Endothelial cell of umbilical vein (primary cell): ENCODE data around the gene OTULINL. TPM values are rescaled to one million over a fixed set of nuclear protein-coding genes. Genes with fewer than 3 reads are reported as not detected.

Experiments used
- BruUV-seq: library from RNA; stranded (reverse); fragments of 400-500 nt; replicated peaks from 2 replicates; lab custom pipeline; 2021; lab: Mats Ljungman, UMichigan
- CTCF ChIA-PET: fragments of 300-600, 350-600 bp; sonication (Branson Sonifier 250); formaldehyde crosslinking; loops from one replicate; lab custom pipeline; 2021; ENCODE audit warnings: antibody characterized with exemption, inconsistent platforms; lab: Charles Lee
- POLR2A ChIA-PET: fragments of 300-600, 350-600 bp; sonication (Branson Sonifier 250); formaldehyde crosslinking; loops from one replicate; lab custom pipeline; 2021; ENCODE audit warnings: antibody characterized with exemption, inconsistent platforms; lab: Charles Lee
- DNase-seq: peaks from one replicate; pipeline ENCODE4 v3.0.0-alpha.2; 2011; ENCODE audit warnings: low read depth, low spot score
- FAIRE-seq: peaks from 2 replicates; lab custom pipeline; 2011; peaks lifted over from hg19 to GRCh38; lab: Jason Lieb, UNC
- H2AFZ ChIP-seq: 2 replicates; pipeline ENCODE4 v1.6.0; 2012; ENCODE audit warnings: low read depth, low read length, control low read depth, inconsistent platforms
- H3K27ac ChIP-seq: 2 replicates; pipeline ENCODE4 v1.5.1; 2011; ENCODE audit warnings: low read depth, mild to moderate bottlenecking, control low read depth, low read length, moderate library complexity; ENCODE audit not compliant: insufficient read depth
- H3K27me3 ChIP-seq, 2 experiments: 2 replicates each; pipeline versions ENCODE4 v1.6.0 to v1.6.1; 2011; ENCODE audit warnings: low read length in 2 of 2, mixed read lengths in 1 of 2; ENCODE audit not compliant: control insufficient read depth in 2 of 2, insufficient read depth in 2 of 2
- H3K36me3 ChIP-seq, 2 experiments: 2 replicates in 1 of 2; 3 replicates in 1 of 2; pipeline ENCODE4 v1.5.1; 2011; ENCODE audit warnings: low read length in 2 of 2, mild to moderate bottlenecking in 1 of 2, moderate library complexity in 1 of 2; ENCODE audit not compliant: control insufficient read depth in 2 of 2, insufficient read depth in 2 of 2; ENCODE audit errors: extremely low read depth in 1 of 2
- H3K4me1 ChIP-seq: 3 replicates; pipeline ENCODE4 v1.5.1; 2011; ENCODE audit warnings: mild to moderate bottlenecking, low read length; ENCODE audit not compliant: control insufficient read depth, insufficient read depth; ENCODE audit errors: extremely low read depth
- H3K4me2 ChIP-seq: 2 replicates; pipeline ENCODE4 v1.6.1; 2011; ENCODE audit warnings: low read length, control low read depth, mixed read lengths; ENCODE audit not compliant: insufficient read depth
- H3K4me3 ChIP-seq, 3 experiments: fragments of 200-600 bp in 1 of 3; sonication (generic), shearing (Covaris generic) in 1 of 3; replicated peaks in 1 of 3; 2 replicates each; pipeline ENCODE4 v1.5.1; 2011 to 2016; ENCODE audit warnings: control low read depth in 3 of 3, low read length in 3 of 3, mild to moderate bottlenecking in 2 of 3, inconsistent platforms in 1 of 3, low read depth in 1 of 3, moderate library complexity in 1 of 3; ENCODE audit not compliant: insufficient read depth in 1 of 3
- H3K79me2 ChIP-seq: 2 replicates; pipeline ENCODE4 v1.6.0; 2012; ENCODE audit warnings: low read length, inconsistent platforms; ENCODE audit not compliant: control insufficient read depth, insufficient read depth
- H3K9ac ChIP-seq: replicated peaks from 2 replicates; pipeline ENCODE3; 2011; ENCODE audit warnings: low read length, control low read depth; ENCODE audit not compliant: insufficient read depth; ENCODE audit errors: extremely low read depth
- H3K9me1 ChIP-seq: replicated peaks from 3 replicates; pipeline ENCODE4 v1.6.0; 2011; ENCODE audit warnings: mild to moderate bottlenecking, low read length; ENCODE audit not compliant: control insufficient read depth, insufficient read depth; ENCODE audit errors: extremely low read depth
- H3K9me3 ChIP-seq: replicated peaks from 2 replicates; pipeline ENCODE4 v1.5.1; 2012; ENCODE audit warnings: low read length, inconsistent platforms; ENCODE audit not compliant: control insufficient read depth, insufficient read depth
- H4K20me1 ChIP-seq: replicated peaks from 2 replicates; pipeline ENCODE3; 2011; ENCODE audit warnings: mild to moderate bottlenecking, low read length; ENCODE audit not compliant: control insufficient read depth, insufficient read depth; ENCODE audit errors: extremely low read depth
- EZH2 ChIP-seq: IDR thresholded peaks from 2 replicates; pipeline ENCODE4 v1.6.1; 2012; ENCODE audit warnings: borderline replicate concordance, low read depth, mild to moderate bottlenecking, moderate library complexity, low read length, inconsistent platforms; ENCODE audit not compliant: severe bottlenecking
- FOS ChIP-seq: IDR thresholded peaks from 2 replicates; pipeline ENCODE4 v1.6.1; 2011; ENCODE audit warnings: mild to moderate bottlenecking, low read length, moderate library complexity, borderline replicate concordance; ENCODE audit not compliant: insufficient read depth
- GATA2 ChIP-seq: IDR thresholded peaks from 2 replicates; pipeline ENCODE4 v1.7.0; 2011; ENCODE audit warnings: low read depth, mild to moderate bottlenecking, moderate library complexity, mixed read lengths, low read length; ENCODE audit not compliant: insufficient read length, insufficient read depth
- JUN ChIP-seq: IDR thresholded peaks from 2 replicates; pipeline ENCODE4 v1.6.1; 2011; ENCODE audit warnings: borderline replicate concordance, low read depth; ENCODE audit not compliant: insufficient read length, insufficient read depth
- MYC ChIP-seq: IDR thresholded peaks from one replicate; pipeline ENCODE4 v1.6.1; 2011; ENCODE audit warnings: mild to moderate bottlenecking, low read depth, low read length
- POLR2A ChIP-seq: IDR thresholded peaks from 2 replicates; pipeline ENCODE4 v1.6.1; 2012; ENCODE audit warnings: low read depth, mild to moderate bottlenecking, control low read depth, low read length
- POLR2AphosphoS5 ChIP-seq: IDR thresholded peaks from 2 replicates; pipeline ENCODE4 v1.6.1; 2012; ENCODE audit warnings: low read depth, mild to moderate bottlenecking, control low read depth, low read length, moderate library complexity; ENCODE audit not compliant: insufficient read depth
- dilution Hi-C: fragments of 300-500 bp; cut with MboI; formaldehyde crosslinking; loops from one replicate; pipeline ENCODE4 v1.15.0; 2019; ENCODE audit warnings: low sequenced_read_pairs; ENCODE audit not compliant: extremely low pct_ligation_motif_present
- intact Hi-C: fragments of 100-400 bp; cut with micrococcal nuclease; formaldehyde crosslinking; loops from one replicate; pipeline ENCODE4 v1.10.0; 2022
- polyA plus RNA-seq, 4 experiments: library from polyadenylated mRNA; depleted of rRNA in 3 of 4; stranded (reverse) in 3 of 4; unstranded in 1 of 4; fragments of >200 nt; gene quantifications; 2 replicates each; pipeline versions ENCODE4 v1.2.1 to v1.2.3, GENCODE V29; 2011 to 2012; ENCODE audit warnings: missing spikeins in 1 of 4
- total RNA-seq: library from RNA; stranded (reverse); gene quantifications from 2 replicates; pipeline ENCODE4 v1.2.3, GENCODE V29; 2021
- TF ChIP-seq, protein P1 (sequence below): IDR thresholded peaks from 2 replicates; pipeline ENCODE4 v1.6.1; 2011; ENCODE audit not compliant: insufficient read depth, insufficient read length
- TF ChIP-seq, protein P2 (sequence below), 2 donors: IDR thresholded peaks; 1 replicate in 1 of 2; 2 replicates in 1 of 2; pipeline ENCODE4 v1.5.1; 2011; ENCODE audit warnings: low read length in 2 of 2, mild to moderate bottlenecking in 2 of 2, moderate library complexity in 2 of 2, control low read depth in 1 of 2, inconsistent platforms in 1 of 2, low read depth in 1 of 2; ENCODE audit not compliant: insufficient read depth in 1 of 2; ENCODE audit errors: extremely low read depth in 1 of 2

The OTULINL gene
- total and polyA plus RNA-seq, 2 donors (not counting 3 experiments of a cell fraction or from before 2014, with no cell fraction given): 0.08 to 0.42 TPM

DNA sequence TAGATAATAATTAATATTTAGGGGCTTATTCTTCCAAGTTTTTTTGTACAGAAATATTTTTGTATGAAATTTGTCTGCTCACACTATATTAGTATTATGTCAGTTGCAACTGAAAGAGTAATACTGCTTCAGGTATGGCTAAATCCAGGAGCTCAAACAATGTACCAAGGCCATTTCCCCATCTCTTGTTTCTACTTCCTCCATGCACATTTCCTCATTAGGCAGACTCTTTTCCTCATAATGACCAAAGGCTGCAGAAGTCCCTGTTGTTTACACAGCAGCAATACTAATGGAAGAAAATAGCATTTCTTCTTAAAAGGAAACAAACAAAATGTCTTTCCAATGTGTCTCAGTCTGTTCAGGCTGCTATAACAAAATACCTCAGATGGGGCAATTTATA is 9.2 kb upstream of the OTULINL start:
- Histone ChIP-seq H3K36me3 (no peaks in the 10 kb centered on the region), H3K9me3 (no peaks in the 10 kb centered on the region), H2AFZ (no peak overlapping the region), H3K4me1 (no peaks in the 10 kb centered on the region), H3K27me3 (peaks cover 0 to 4% of the 10 kb centered on the region in 2 experiments), H4K20me1 (no peaks in the 10 kb centered on the region), H3K9me1 (no peaks in the 10 kb centered on the region), H3K27ac (no peak overlapping the region), H3K4me2 (no peak overlapping the region), H3K9ac (no peak overlapping the region), H3K79me2 (no peaks in the 10 kb centered on the region), H3K4me3 (no peak overlapping the region)
- no peak for DNase-seq
- CTCF ChIA-PET: no interaction called here
- no peak for FAIRE-seq
- dilution Hi-C loops: no loop called here
- intact Hi-C loops: no loop called here
- BruUV-seq: no TSS peak
- TF ChIP-seq FOS: no peak
- no peak for TF ChIP-seq GATA2
- no peak for TF ChIP-seq EZH2
- TF ChIP-seq, protein P1, sequence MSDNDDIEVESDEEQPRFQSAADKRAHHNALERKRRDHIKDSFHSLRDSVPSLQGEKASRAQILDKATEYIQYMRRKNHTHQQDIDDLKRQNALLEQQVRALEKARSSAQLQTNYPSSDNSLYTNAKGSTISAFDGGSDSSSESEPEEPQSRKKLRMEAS: no peak
- POLR2A ChIA-PET: no interaction called here

- DNase-seq (no peak), FAIRE-seq (no peak)
- no peak overlapping the region for H2AFZ ChIP-seq
- POLR2A ChIA-PET: no interaction called here
- dilution Hi-C loops (no loop called here), intact Hi-C loops (no loop called here)
- H4K20me1 ChIP-seq: no peaks in the 10 kb centered on the region
- H3K9ac ChIP-seq: no peak overlapping the region
- CTCF ChIA-PET: no interaction called here
- no peak overlapping the region for H3K27ac ChIP-seq
- no TSS peak for BruUV-seq
- no peaks in the 10 kb centered on the region for H3K9me3 ChIP-seq
- H3K27me3 ChIP-seq: peaks cover 2 to 4% of the 10 kb centered on the region in 2 experiments
- no peak overlapping the region for H3K4me2 ChIP-seq
- H3K4me1 ChIP-seq: no peaks in the 10 kb centered on the region
- H3K4me3 ChIP-seq: no peak overlapping the region
- H3K36me3 ChIP-seq: no peaks in the 10 kb centered on the region
- H3K79me2 ChIP-seq: no peaks in the 10 kb centered on the region
- no peak for TF ChIP-seq JUN
- TF ChIP-seq MYC: no peak
- TF ChIP-seq, protein P1: no peak
- TF ChIP-seq FOS: no peak
- no peak for TF ChIP-seq GATA2
- no peak for TF ChIP-seq POLR2A
- TF ChIP-seq EZH2: no peak
- TF ChIP-seq, protein P2, sequence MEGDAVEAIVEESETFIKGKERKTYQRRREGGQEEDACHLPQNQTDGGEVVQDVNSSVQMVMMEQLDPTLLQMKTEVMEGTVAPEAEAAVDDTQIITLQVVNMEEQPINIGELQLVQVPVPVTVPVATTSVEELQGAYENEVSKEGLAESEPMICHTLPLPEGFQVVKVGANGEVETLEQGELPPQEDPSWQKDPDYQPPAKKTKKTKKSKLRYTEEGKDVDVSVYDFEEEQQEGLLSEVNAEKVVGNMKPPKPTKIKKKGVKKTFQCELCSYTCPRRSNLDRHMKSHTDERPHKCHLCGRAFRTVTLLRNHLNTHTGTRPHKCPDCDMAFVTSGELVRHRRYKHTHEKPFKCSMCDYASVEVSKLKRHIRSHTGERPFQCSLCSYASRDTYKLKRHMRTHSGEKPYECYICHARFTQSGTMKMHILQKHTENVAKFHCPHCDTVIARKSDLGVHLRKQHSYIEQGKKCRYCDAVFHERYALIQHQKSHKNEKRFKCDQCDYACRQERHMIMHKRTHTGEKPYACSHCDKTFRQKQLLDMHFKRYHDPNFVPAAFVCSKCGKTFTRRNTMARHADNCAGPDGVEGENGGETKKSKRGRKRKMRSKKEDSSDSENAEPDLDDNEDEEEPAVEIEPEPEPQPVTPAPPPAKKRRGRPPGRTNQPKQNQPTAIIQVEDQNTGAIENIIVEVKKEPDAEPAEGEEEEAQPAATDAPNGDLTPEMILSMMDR (IDR thresholded peaks at IDR 0.05; ENCODE audit: extremely low read depth in 1 of 2, insufficient read depth in 1 of 2, low read depth in 1 of 2, low read length in 2 of 2): no peak
- no peak for TF ChIP-seq POLR2AphosphoS5
- H3K9me1 ChIP-seq: no peaks in the 10 kb centered on the region
These were observed 8.8 kb upstream of the OTULINL start for GRCh38 chr5:14572836-14573235.
